Right cardiac atrium (tissue), 5 donors: ENCODE results near the gene NPAS3. TPM values are rescaled to one million over a fixed set of nuclear protein-coding genes. Genes with fewer than 3 reads are reported as not detected.
A peak's percentile ranks its signal among the peaks of the same experiment; 100 is the strongest.

Experiments used
- ATAC-seq, 2 donors: fragments of 200-7000 bp; cut with Tn5 transposase; one replicate each; pipeline versions ENCODE4 v1.8.0 to v1.9.1; 2020; ENCODE audit warnings: moderate library complexity in 2 of 2, mild to moderate bottlenecking in 1 of 2
- DNase-seq, 3 donors: peaks; one replicate each; pipeline ENCODE4 v3.0.0-alpha.2; 2020
- H3K27ac ChIP-seq: one replicate; pipeline ENCODE4 v1.5.1; 2013; ENCODE audit warnings: mild to moderate bottlenecking, low read length, control low read depth, moderate library complexity
- H3K27me3 ChIP-seq: one replicate; pipeline ENCODE4 v1.6.1; 2013; ENCODE audit not compliant: control insufficient read depth, insufficient read depth
- H3K4me1 ChIP-seq: one replicate; pipeline ENCODE4 v1.6.1; 2013; ENCODE audit warnings: low read length; ENCODE audit not compliant: control insufficient read depth, insufficient read depth
- H3K4me3 ChIP-seq: one replicate; pipeline ENCODE4 v1.5.1; 2013; ENCODE audit warnings: low read length, control low read depth
- H3K9me3 ChIP-seq: one replicate; pipeline ENCODE4 v1.6.1; 2013; ENCODE audit warnings: low read length; ENCODE audit not compliant: control insufficient read depth
- WGBS: extraction: QIAGEN DNeasy Blood & Tissue Kit; methylation state at CpG from one replicate; pipeline ENCODE4 v1.1.7; 2013; 5-methylcytosine and 5-hydroxymethylcytosine counted together
- intact Hi-C, 4 donors: fragments of 100-400 bp; cut with DNase I; formaldehyde crosslinking; loops; one replicate each; pipeline versions ENCODE4 v1.11.0 to v1.14.0; 2022 to 2023
- polyA plus RNA-seq: library from polyadenylated mRNA; stranded (reverse); fragments of 200-250 nt; gene quantifications from one replicate; pipeline ENCODE4 v1.2.3, GENCODE V29; 2013
- total RNA-seq, 4 donors: library from RNA; stranded (reverse); fragmentation: NEBNext Ultra II Directional; extraction: Animal tissue kit (Norgen Biotek cat#: 25700); gene quantifications; one replicate each; pipeline ENCODE4 v1.2.1, GENCODE V29; 2021
- donor health status: healthy with polysubstance abuse.
- donor health status: DM: no; HTN: yes; CAD: no.
- donor health status: DM: no; HTN: no; CAD: no.
- donor health status: DM: no; HTN: yes; CAD: no; lungs with severe emphysema.
- donor health status: DM: yes; HTN: yes; CAD: no.

Gene NPAS3
- total and polyA plus RNA-seq, 5 donors = 0.48 to 5.7 (median 4.0) TPM

- 98% methylated on average over 2 of the region's 2 CpGs for WGBS
- DNase-seq = no peak
- Histone ChIP-seq H3K9me3 (no peaks in the 10 kb centered on the region), H3K27ac (no peak overlapping the region), H3K27me3 (no peaks in the 10 kb centered on the region), H3K4me3 (no peak overlapping the region), H3K4me1 (no peaks in the 10 kb centered on the region)
- intact Hi-C loops = no loop called here
- ATAC-seq = no peak
Measured at GRCh38 chr14:33463731-33464130, 525.1 kb downstream of the NPAS3 start.

- ATAC-seq = no peak
- WGBS = 84% methylated on average over 10 of the region's 10 CpGs
- intact Hi-C loops = no loop called here
Measured at GRCh38 chr14:33464254-33464962, 525.7 kb downstream of the NPAS3 start.

GRCh38 chr14:33465846-33466700, 527.4 kb downstream of the NPAS3 start:
- H3K9me3 ChIP-seq = no peaks in the 10 kb centered on the region
- DNase-seq = no peak
- H3K27ac ChIP-seq = no peak overlapping the region
- no peaks in the 10 kb centered on the region for H3K4me1 ChIP-seq
- no peaks in the 10 kb centered on the region for H3K27me3 ChIP-seq
- no peak overlapping the region for H3K4me3 ChIP-seq
- no peak for ATAC-seq
- intact Hi-C loops = no loop called here
- 83% methylated on average over 10 of the region's 10 CpGs for WGBS

More at GRCh38 chr14:33464254-33464962, 525.7 kb downstream of the NPAS3 start:
- Histone ChIP-seq H3K4me1 (no peaks in the 10 kb centered on the region), H3K9me3 (no peaks in the 10 kb centered on the region), H3K4me3 (no peak overlapping the region), H3K27ac (no peak overlapping the region), H3K27me3 (no peaks in the 10 kb centered on the region)
- no peak for DNase-seq

- DNase-seq = no peak
- intact Hi-C loops = no loop called here
- WGBS = 88% methylated on average over 4 of the region's 4 CpGs
Measured at GRCh38 chr14:33467971-33468370, 529.3 kb downstream of the NPAS3 start.

GRCh38 chr14:33469898-33470297, 531.2 kb downstream of the NPAS3 start:
- DNase-seq = no peak
- Histone ChIP-seq H3K27me3 (no peaks in the 10 kb centered on the region), H3K4me1 (no peaks in the 10 kb centered on the region), H3K4me3 (no peak overlapping the region), H3K9me3 (no peaks in the 10 kb centered on the region), H3K27ac (no peak overlapping the region)
- intact Hi-C loops = loop anchor here in 1 of 4 donors (5.0 kb wide), 1 partner anchor 322 kb away; no protein-coding TSS in a partner anchor
- ATAC-seq = no peak
- 74% methylated on average over 1 of the region's 1 CpG for WGBS

More at GRCh38 chr14:33467971-33468370, 529.3 kb downstream of the NPAS3 start:
- Histone ChIP-seq H3K9me3 (no peaks in the 10 kb centered on the region), H3K4me3 (no peak overlapping the region), H3K4me1 (no peaks in the 10 kb centered on the region), H3K27ac (no peak overlapping the region), H3K27me3 (no peaks in the 10 kb centered on the region)
- ATAC-seq = no peak

GRCh38 chr14:33471776-33472175, 533.1 kb downstream of the NPAS3 start:
- WGBS = 98% methylated on average over 6 of the region's 6 CpGs
- DNase-seq (no peak), ATAC-seq (no peak)
- H3K27me3 ChIP-seq = no peaks in the 10 kb centered on the region
- no peak overlapping the region for H3K27ac ChIP-seq
- no peak overlapping the region for H3K4me3 ChIP-seq
- no peaks in the 10 kb centered on the region for H3K9me3 ChIP-seq
- no peaks in the 10 kb centered on the region for H3K4me1 ChIP-seq
- intact Hi-C loops = loop anchor here in 1 of 4 donors (5.0 kb wide), 1 partner anchor 321 kb away; no protein-coding TSS in a partner anchor

GRCh38 chr14:33475623-33476022, 536.9 kb downstream of the NPAS3 start:
- no peak overlapping the region for H3K27ac ChIP-seq
- intact Hi-C loops = no loop called here
- ATAC-seq = no peak
- DNase-seq = peak in 2 of 3 donors; percentile 25 to 54
- no peaks in the 10 kb centered on the region for H3K9me3 ChIP-seq
- 61% methylated on average over 4 of the region's 4 CpGs for WGBS
- no peaks in the 10 kb centered on the region for H3K4me1 ChIP-seq
- no peak overlapping the region for H3K4me3 ChIP-seq
- no peaks in the 10 kb centered on the region for H3K27me3 ChIP-seq

- Histone ChIP-seq H3K4me1 (no peaks in the 10 kb centered on the region), H3K4me3 (no peak overlapping the region), H3K27ac (no peak overlapping the region), H3K9me3 (no peaks in the 10 kb centered on the region), H3K27me3 (no peaks in the 10 kb centered on the region)
- DNase-seq (no peak), ATAC-seq (no peak)
- WGBS = 75% methylated on average over 3 of the region's 3 CpGs
- intact Hi-C loops = no loop called here
Measured at GRCh38 chr14:33477797-33478196, 539.1 kb downstream of the NPAS3 start.

GRCh38 chr14:33480071-33480886, 541.6 kb downstream of the NPAS3 start:
- no peak overlapping the region for H3K4me3 ChIP-seq
- no peak for ATAC-seq
- no peaks in the 10 kb centered on the region for H3K9me3 ChIP-seq
- 76% methylated on average over 9 of the region's 9 CpGs for WGBS
- H3K27me3 ChIP-seq = no peaks in the 10 kb centered on the region
- no peak overlapping the region for H3K27ac ChIP-seq
- intact Hi-C loops = no loop called here
- DNase-seq = no peak
- no peaks in the 10 kb centered on the region for H3K4me1 ChIP-seq

GRCh38 chr14:33480887-33481184, 542.2 kb downstream of the NPAS3 start:
- no peaks in the 10 kb centered on the region for H3K4me1 ChIP-seq
- no peak overlapping the region for H3K27ac ChIP-seq
- H3K27me3 ChIP-seq = no peaks in the 10 kb centered on the region
- no peak overlapping the region for H3K4me3 ChIP-seq
- 74% methylated on average over 3 of the region's 3 CpGs for WGBS
- no peaks in the 10 kb centered on the region for H3K9me3 ChIP-seq
- intact Hi-C loops = no loop called here
- no peak for ATAC-seq
- no peak for DNase-seq

GRCh38 chr14:33483110-33483509, 544.4 kb downstream of the NPAS3 start:
- H3K27me3 ChIP-seq = no peaks in the 10 kb centered on the region
- H3K9me3 ChIP-seq = no peaks in the 10 kb centered on the region
- H3K4me1 ChIP-seq = no peaks in the 10 kb centered on the region
- ATAC-seq = no peak
- no peak overlapping the region for H3K4me3 ChIP-seq
- no peak for DNase-seq
- no peak overlapping the region for H3K27ac ChIP-seq
- intact Hi-C loops = no loop called here
- 90% methylated on average over 6 of the region's 6 CpGs for WGBS
